ENCODE measurements around the gene HOXA11. TPM values are rescaled to one million over a fixed set of nuclear protein-coding genes. Genes with fewer than 3 reads are reported as not detected.
A peak's percentile ranks its signal among the peaks of the same experiment; 100 is the strongest.

The HOXA11 gene
- polyA plus RNA-seq, 6 donors from 2014 or later: not detected

- DNase-seq (no peak), ATAC-seq (ENCODE audit: low read depth in 2 of 2) (no peak)
- H3K36me3 Mint-ChIP-seq: peaks cover 0 to 10% of the 10 kb centered on the region in 2 donors
- peak within 1 kb of the TSS; percentile 75 to 89 (median 84) for H3K4me3 Mint-ChIP-seq
- peak within 1 kb of the TSS in 5 of 6 donors; percentile 42 to 97 (median 78) for H3K27ac Mint-ChIP-seq
- peaks cover 34 to 57% (median 47%) of the 10 kb centered on the region in 3 donors for H3K4me1 Mint-ChIP-seq
- H3K27me3 Mint-ChIP-seq: peaks cover 61 to 74% (median 63%) of the 10 kb centered on the region in 3 donors
- H3K9me3 Mint-ChIP-seq: peaks cover 0 to 27% (median under 1%) of the 10 kb centered on the region in 7 donors
Observed at GRCh38 chr7:27151931-27152815, 32.9 kb downstream of the HOXA11 start, which contains the start of gene HOXA3. HOXA3 (minus strand) TSS chr7:27152583; CDS start chr7:27110640, 41,943 bp downstream.

DNA sequence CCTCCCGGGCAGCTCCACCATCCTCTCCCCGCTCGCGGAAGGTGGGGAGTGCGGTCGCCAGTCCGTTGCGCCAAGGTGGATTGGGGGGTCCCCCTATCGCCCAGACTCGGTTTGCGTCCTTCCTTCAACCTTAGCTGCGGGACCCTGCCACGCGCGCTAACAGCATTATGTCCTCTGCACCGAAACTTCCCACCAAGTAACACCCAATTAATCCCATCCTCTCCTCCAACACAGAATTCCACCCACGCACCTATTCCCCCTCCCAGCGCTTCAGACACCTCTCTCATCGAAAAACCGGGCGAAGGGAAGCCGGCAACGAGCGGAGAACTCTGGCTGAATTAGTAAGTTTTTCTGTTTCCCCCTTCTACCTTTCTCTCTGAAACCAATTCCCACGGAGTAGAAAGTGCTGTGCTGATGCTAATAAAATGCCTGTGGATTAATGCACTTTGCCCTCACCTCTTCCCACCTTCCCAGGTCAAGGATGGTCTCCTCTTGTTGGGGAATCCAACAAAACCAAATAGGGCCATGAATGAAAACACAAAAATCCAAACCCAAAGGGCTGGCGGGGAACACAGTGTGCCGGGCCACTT is 33.6 kb downstream of the HOXA11 start:
- Mint-ChIP-seq H3K27ac (peak overlapping the region in 5 of 6 donors; percentile 42 to 97 (median 78)), H3K36me3 (peaks cover 0 to 17% of the 10 kb centered on the region in 2 donors), H3K27me3 (peaks cover 68 to 76% (median 70%) of the 10 kb centered on the region in 3 donors), H3K4me1 (peaks cover 37 to 56% (median 51%) of the 10 kb centered on the region in 3 donors), H3K9me3 (peaks cover 0 to 26% (median 2%) of the 10 kb centered on the region in 7 donors), H3K4me3 (peak overlapping the region; percentile 75 to 89 (median 84))
- DNase-seq (no peak), ATAC-seq (ENCODE audit: low read depth in 2 of 2) (no peak)

DNA sequence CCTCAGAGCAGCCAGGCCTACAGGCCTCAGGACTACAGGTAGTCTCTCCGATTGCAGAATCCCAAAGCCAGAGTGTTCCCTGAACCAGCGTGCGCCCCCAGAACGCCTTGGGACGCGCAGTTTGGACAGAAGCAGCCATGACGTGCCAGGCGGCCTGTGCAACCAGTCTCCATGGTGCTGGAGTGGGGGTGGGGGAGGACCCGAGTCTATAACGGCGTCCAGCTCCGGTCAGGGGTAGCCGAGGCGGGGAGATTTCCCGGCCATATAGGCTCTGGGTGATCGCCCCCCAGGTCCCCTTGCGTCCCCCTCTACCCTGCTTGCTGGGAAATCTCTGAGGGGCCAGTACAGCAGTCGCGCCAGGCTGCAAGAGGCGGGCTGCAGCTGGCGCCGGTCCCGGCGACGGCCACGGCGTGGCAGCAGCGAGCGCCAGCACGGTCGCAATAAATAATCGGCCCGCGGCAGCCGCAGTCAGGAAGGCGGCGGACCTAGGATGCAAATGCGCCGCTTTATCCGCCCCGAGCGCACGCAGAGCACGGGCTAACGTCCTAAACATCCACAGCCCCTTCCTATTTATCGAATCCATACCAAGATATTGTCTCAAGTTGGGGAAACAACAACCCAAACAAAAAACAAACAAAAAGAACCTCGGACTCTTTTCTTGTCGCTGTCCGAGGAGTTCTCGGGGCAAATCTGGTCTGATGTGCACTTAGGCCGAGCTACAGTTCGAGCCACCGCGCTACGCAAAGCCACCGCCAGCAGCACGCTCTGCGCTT is 34.3 kb downstream of the HOXA11 start:
- DNase-seq: peak; percentile 64
- H3K4me1 Mint-ChIP-seq: peaks cover 37 to 55% (median 51%) of the 10 kb centered on the region in 3 donors
- peaks cover 75 to 82% (median 75%) of the 10 kb centered on the region in 3 donors for H3K27me3 Mint-ChIP-seq
- H3K27ac Mint-ChIP-seq: peak overlapping the region in 4 of 6 donors; percentile 69 to 97 (median 78)
- peaks cover 0 to 27% (median 2%) of the 10 kb centered on the region in 7 donors for H3K9me3 Mint-ChIP-seq
- peak overlapping the region; percentile 75 to 89 (median 84) for H3K4me3 Mint-ChIP-seq
- H3K36me3 Mint-ChIP-seq: peaks cover 0 to 20% of the 10 kb centered on the region in 2 donors
- ATAC-seq (ENCODE audit: low read depth in 2 of 2): peak; percentile 76 to 80

GRCh38 chr7:27149842-27150567 is 35.0 kb downstream of the HOXA11 start:
- ATAC-seq (ENCODE audit: low read depth in 2 of 2): no peak
- peaks cover 0 to 20% (median 2%) of the 10 kb centered on the region in 7 donors for H3K9me3 Mint-ChIP-seq
- H3K4me1 Mint-ChIP-seq: peaks cover 33 to 51% (median 45%) of the 10 kb centered on the region in 3 donors
- H3K36me3 Mint-ChIP-seq: peaks cover 0 to 20% of the 10 kb centered on the region in 2 donors
- H3K4me3 Mint-ChIP-seq: peak overlapping the region in 6 of 8 donors; percentile 61 to 88 (median 78)
- DNase-seq: no peak
- H3K27me3 Mint-ChIP-seq: peaks cover 74 to 82% (median 75%) of the 10 kb centered on the region in 3 donors
- peak overlapping the region in 1 of 6 donors; percentile 92 for H3K27ac Mint-ChIP-seq

- DNase-seq (no peak), ATAC-seq (ENCODE audit: low read depth in 2 of 2) (no peak)
- H3K27ac Mint-ChIP-seq: peak overlapping the region in 1 of 6 donors; percentile 82
- H3K27me3 Mint-ChIP-seq: peaks cover 68 to 81% (median 70%) of the 10 kb centered on the region in 3 donors
- H3K9me3 Mint-ChIP-seq: peaks cover 0 to 11% (median 2%) of the 10 kb centered on the region in 7 donors
- H3K4me1 Mint-ChIP-seq: peaks cover 29 to 43% (median 36%) of the 10 kb centered on the region in 3 donors
- H3K4me3 Mint-ChIP-seq: peak overlapping the region in 7 of 8 donors; percentile 71 to 85 (median 79)
- peaks cover 0 to 13% of the 10 kb centered on the region in 2 donors for H3K36me3 Mint-ChIP-seq
Observed at GRCh38 chr7:27148756-27149641, 36.0 kb downstream of the HOXA11 start.

DNA sequence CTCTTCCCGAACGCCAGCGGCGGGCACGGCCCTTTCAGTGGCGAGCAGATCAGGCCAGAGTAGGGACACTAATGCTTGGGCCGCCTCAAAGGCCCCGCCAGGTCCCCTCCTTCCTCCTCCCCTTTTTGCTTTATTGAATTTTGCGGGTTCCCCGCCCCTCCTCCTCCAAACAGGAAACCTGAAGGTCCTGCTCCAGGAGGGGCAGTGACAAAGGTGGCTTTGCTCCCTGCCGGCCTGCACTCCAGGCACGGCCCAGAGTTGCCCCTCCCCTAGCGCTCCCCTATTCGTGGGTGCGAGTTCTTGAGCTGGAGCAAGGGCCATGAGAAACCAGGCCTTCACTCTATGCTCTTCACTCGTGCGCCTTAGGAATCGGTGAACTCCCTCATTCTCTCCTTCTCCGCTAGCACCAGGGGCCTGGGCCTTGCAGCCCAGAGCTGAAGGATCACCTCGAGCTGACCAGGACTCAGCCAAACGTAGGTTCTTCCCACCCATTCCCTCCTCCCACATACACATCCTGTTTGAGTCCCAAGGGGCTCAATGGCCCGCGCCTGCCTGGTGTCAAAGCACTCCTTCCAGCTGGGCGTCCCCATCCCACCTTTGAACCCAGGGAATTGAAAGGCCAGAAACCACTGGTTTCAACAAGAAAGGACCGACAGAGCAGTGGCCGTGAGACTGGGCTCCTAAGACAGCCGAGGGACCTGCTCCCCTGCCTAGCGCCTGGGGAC is 36.8 kb downstream of the HOXA11 start:
- peaks cover 60 to 73% (median 67%) of the 10 kb centered on the region in 3 donors for H3K27me3 Mint-ChIP-seq
- peaks cover 0 to 13% of the 10 kb centered on the region in 2 donors for H3K36me3 Mint-ChIP-seq
- ATAC-seq (ENCODE audit: low read depth in 2 of 2): no peak
- H3K9me3 Mint-ChIP-seq: peaks cover 0 to 11% (median 2%) of the 10 kb centered on the region in 7 donors
- peaks cover 29 to 40% (median 36%) of the 10 kb centered on the region in 3 donors for H3K4me1 Mint-ChIP-seq
- peak overlapping the region in 2 of 6 donors; percentile 54 to 80 for H3K27ac Mint-ChIP-seq
- H3K4me3 Mint-ChIP-seq: peak overlapping the region; percentile 70 to 85 (median 76)
- no peak for DNase-seq

DNA sequence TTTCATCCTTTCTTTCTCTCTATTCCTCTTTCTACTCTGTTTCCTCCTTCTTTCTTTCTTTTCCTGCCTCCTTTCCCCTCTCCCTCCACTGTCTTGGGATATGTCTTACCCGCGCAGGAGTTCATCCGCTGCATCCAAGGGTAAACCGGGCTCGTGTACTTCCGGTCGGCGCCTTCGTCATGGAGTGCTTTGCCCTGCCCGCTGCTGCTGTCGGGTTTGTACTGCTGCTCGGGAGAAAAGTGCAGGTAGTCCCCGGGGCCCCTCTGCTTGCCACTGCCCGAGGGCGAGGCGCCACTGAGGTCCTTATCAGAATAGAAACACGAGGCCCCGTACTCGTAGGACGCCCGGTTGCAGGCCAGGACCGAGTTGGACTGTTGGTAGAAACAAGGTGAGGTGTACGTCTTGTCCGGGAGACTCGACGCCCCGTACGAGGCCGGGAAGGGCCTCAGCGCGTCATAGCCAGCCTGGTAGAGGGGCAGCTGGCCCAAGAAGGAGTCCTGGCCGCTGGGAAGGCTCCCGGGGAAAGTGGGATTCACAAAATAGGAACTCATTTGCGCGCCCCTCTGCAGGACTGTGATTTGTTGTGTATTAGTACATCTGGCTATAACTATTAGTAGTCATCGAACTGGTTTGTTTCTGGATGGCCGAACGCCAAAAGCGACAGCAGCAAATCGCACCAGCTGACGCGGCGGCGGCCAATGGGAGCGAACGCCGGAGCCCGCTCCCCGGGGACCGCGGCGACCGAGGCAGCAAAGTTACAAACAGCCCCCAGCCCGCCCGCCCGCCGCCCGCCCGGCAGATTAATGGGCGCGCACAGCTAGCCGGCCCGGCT is 37.6 kb downstream of the HOXA11 start, which contains the start of gene HOXA6:
HOXA6 (minus strand) TSS at position 576 of the 832 bp plus-strand sequence; CDS start at position 551, 25 bp downstream.
- Mint-ChIP-seq H3K27ac (peak within 1 kb of the TSS in 3 of 6 donors; percentile 54 to 80 (median 69)), H3K9me3 (peaks cover 0 to 11% (median 2%) of the 10 kb centered on the region in 7 donors), H3K4me1 (peaks cover 35 to 42% (median 40%) of the 10 kb centered on the region in 3 donors), H3K4me3 (peak within 1 kb of the TSS; percentile 72 to 85 (median 79)), H3K27me3 (peaks cover 65 to 78% (median 69%) of the 10 kb centered on the region in 3 donors), H3K36me3 (peaks cover 0 to 13% of the 10 kb centered on the region in 2 donors)
- no peak for DNase-seq
- no peak for ATAC-seq (ENCODE audit: low read depth in 2 of 2)

DNA sequence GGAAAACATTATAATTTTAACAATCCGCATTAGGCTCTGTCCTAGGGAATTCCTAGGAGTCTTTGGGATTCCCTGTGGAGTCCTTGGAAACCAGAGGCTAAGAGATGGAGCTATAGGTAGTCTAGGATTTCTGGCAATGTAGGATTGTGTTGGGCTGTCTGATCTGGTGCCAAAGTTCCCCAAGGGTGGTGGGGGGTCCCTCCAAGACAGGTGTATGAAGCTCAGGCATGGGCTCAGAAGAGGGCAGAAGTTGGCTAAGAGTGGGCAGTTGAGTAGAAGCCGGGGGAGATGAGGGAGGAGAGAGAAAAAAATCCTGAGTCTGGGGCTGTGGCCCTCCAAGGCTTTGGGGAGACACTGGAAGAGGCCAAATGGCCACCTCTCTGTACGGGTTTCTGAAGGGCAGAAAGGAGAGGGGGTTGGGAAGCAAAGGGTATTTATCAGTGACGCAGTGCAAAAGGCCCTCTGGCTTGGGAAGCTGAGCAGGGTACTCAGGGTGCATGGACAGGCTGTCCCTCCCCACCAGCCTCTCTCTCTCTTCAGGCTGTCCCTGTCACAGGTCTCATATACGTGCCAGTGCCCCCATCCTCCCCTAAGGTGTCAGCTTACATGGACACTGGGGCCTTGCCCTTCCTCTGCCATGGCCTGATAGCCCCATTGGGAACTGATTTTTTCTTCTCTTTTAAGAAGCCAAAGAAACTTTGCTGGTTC is 38.4 kb downstream of the HOXA11 start:
- ATAC-seq (ENCODE audit: low read depth in 2 of 2) (no peak), DNase-seq (no peak)
- peaks cover 0 to 13% of the 10 kb centered on the region in 2 donors for H3K36me3 Mint-ChIP-seq
- H3K4me3 Mint-ChIP-seq: peak overlapping the region in 6 of 8 donors; percentile 61 to 85 (median 73)
- peaks cover 30 to 40% (median 34%) of the 10 kb centered on the region in 3 donors for H3K4me1 Mint-ChIP-seq
- peaks cover 67 to 78% (median 67%) of the 10 kb centered on the region in 3 donors for H3K27me3 Mint-ChIP-seq
- peaks cover 0 to 11% (median 2%) of the 10 kb centered on the region in 7 donors for H3K9me3 Mint-ChIP-seq
- H3K27ac Mint-ChIP-seq: peak overlapping the region in 2 of 6 donors; percentile 2 to 69

DNA sequence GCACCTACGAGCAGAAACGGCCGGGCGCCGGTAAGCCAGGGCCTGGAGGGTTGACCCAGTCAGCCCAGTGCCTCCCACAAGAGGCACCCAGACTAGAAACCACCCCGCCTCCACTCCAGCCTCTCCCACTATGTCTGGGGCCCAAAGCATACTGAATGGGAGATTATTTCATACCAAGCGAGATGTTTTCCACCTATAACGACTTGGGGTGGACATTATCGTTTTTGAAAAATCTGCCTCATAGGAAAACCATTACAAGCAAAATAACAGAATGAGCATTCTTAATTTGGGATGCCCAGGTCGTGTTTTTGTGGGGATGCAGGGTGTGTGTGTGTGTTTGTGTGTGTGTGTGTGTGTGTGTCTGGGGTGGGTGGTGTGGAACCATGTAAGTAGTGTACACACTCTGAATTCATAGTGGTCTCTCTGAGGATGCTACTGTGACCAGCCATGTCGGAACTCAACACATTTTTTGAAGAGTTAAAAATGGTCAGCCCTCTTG is 39.1 kb downstream of the HOXA11 start:
- Mint-ChIP-seq H3K4me1 (peaks cover 23 to 33% (median 28%) of the 10 kb centered on the region in 3 donors), H3K27me3 (peaks cover 67 to 75% (median 67%) of the 10 kb centered on the region in 3 donors), H3K4me3 (peak overlapping the region in 2 of 8 donors; percentile 45 to 74), H3K36me3 (peaks cover 0 to 13% of the 10 kb centered on the region in 2 donors), H3K27ac (peak overlapping the region in 1 of 6 donors; percentile 16), H3K9me3 (peaks cover 0 to 8% (median 2%) of the 10 kb centered on the region in 7 donors)
- ATAC-seq (ENCODE audit: low read depth in 2 of 2) (no peak), DNase-seq (no peak)

Measured in naive B cell (primary cell).